Fibroblast of mammary gland (primary cell): Measurements from ENCODE around the gene MYCBP2.
"Not testable (repeated sequence)": the region's sequence is repeated elsewhere in the genome, so short reads cannot be mapped to it uniquely, and the experiment has no call there.

ENCODE experiments used
- DNase-seq: peaks from one replicate; pipeline ENCODE4 v3.0.0-alpha.2; 2010; ENCODE audit warnings: low read depth
- H3K4me3 ChIP-seq: 2 replicates; pipeline ENCODE4 v1.5.1; 2011; ENCODE audit warnings: low read depth, mild to moderate bottlenecking, low read length, moderate library complexity; ENCODE audit not compliant: control insufficient read depth
- CTCF ChIP-seq: conservative IDR thresholded peaks from 2 replicates; pipeline ENCODE4 v1.5.1; 2011; ENCODE audit warnings: low read depth, low read length, inconsistent platforms; ENCODE audit not compliant: control insufficient read depth, insufficient read depth

MYCBP2 gene

GRCh38 chr13:77350811-77351210 lies 23.9 kb upstream of the MYCBP2 start:
- no peak overlapping the region for H3K4me3 ChIP-seq
- no peak for TF ChIP-seq CTCF
- DNase-seq: no peak

GRCh38 chr13:77349365-77349764 lies 22.5 kb upstream of the MYCBP2 start:
- no peak for DNase-seq
- no peak for TF ChIP-seq CTCF
- H3K4me3 ChIP-seq: no peak overlapping the region

GRCh38 chr13:77347351-77347750 lies 20.5 kb upstream of the MYCBP2 start:
- not testable (repeated sequence) for DNase-seq, H3K4me3 ChIP-seq

GRCh38 chr13:77345150-77345780 lies 18.4 kb upstream of the MYCBP2 start:
- H3K4me3 ChIP-seq: no peak overlapping the region
- DNase-seq: no peak
- TF ChIP-seq CTCF: no peak

- TF ChIP-seq CTCF: no peak
- DNase-seq: no peak
Observed at GRCh38 chr13:77343841-77344240, 16.9 kb upstream of the MYCBP2 start.

GRCh38 chr13:77339408-77339807 lies 12.5 kb upstream of the MYCBP2 start:
- no peak for TF ChIP-seq CTCF

More at GRCh38 chr13:77343841-77344240, 16.9 kb upstream of the MYCBP2 start:
- H3K4me3 ChIP-seq: no peak overlapping the region

GRCh38 chr13:77338961-77339401 lies 12.1 kb upstream of the MYCBP2 start:
- TF ChIP-seq CTCF: no peak
- H3K4me3 ChIP-seq: no peak overlapping the region
- no peak for DNase-seq

More at GRCh38 chr13:77339408-77339807, 12.5 kb upstream of the MYCBP2 start:
- no peak overlapping the region for H3K4me3 ChIP-seq
- no peak for DNase-seq
